Adrenal gland (tissue), 12 donors: ENCODE data around the gene ENPP3. TPM values are rescaled to one million over a fixed set of nuclear protein-coding genes. Genes with fewer than 3 reads are reported as not detected.

Source experiments
- DNase-seq, 7 donors: peaks; one replicate each; pipeline ENCODE4 v3.0.0-alpha.2; 2019 to 2020
- H3K27ac ChIP-seq, 5 donors: fragments of 200-600 bp; sonication (generic) in 4 of 5; 1 replicate in 3 of 5; 2 replicates in 2 of 5; pipeline versions ENCODE4 v1.5.1 to v1.8.0; 2016 to 2020; ENCODE audit warnings: mild to moderate bottlenecking in 1 of 5
- H3K27me3 ChIP-seq: fragments of 200-600 bp; 2 replicates; pipeline ENCODE4 v1.8.0; 2021
- H3K36me3 ChIP-seq, 2 donors: fragments of 200-600 bp; replicated peaks in 1 of 2; 1 replicate in 1 of 2; 2 replicates in 1 of 2; pipeline versions ENCODE4 v1.5.1 to v1.8.0; 2018 to 2022
- H3K4me1 ChIP-seq, 2 donors: fragments of 200-600 bp; replicated peaks in 1 of 2; 1 replicate in 1 of 2; 2 replicates in 1 of 2; pipeline versions ENCODE4 v1.5.1 to v1.8.0; 2018 to 2021
- H3K4me3 ChIP-seq, 4 donors: fragments of 200-600 bp; sonication (generic) in 3 of 4; one replicate each; pipeline ENCODE4 v1.5.1; 2016 to 2018
- H3K9me3 ChIP-seq, 3 donors: fragments of 200-600 bp; sonication (generic) in 1 of 3; replicated peaks in 1 of 3; 1 replicate in 2 of 3; 2 replicates in 1 of 3; pipeline versions ENCODE4 v1.5.1 to v1.8.0; 2016 to 2021
- CTCF ChIP-seq, 6 experiments: fragments of 450-650 bp in 4 of 6; fragments of 200-600 bp in 2 of 6; sonication (generic) in 1 of 6; IDR thresholded peaks; 1 replicate in 5 of 6; 2 replicates in 1 of 6; pipeline versions ENCODE4 v1.5.1 to v1.8.0; 2016 to 2021; ENCODE audit warnings: antibody characterized with exemption in 6 of 6, mild to moderate bottlenecking in 2 of 6, moderate library complexity in 1 of 6
- POLR2A ChIP-seq, 2 donors: fragments of 450-650 bp; IDR thresholded peaks; one replicate each; pipeline ENCODE4 v1.6.1; 2017; ENCODE audit warnings: antibody characterized with exemption in 2 of 2, mild to moderate bottlenecking in 2 of 2, moderate library complexity in 1 of 2
- WGBS, 4 donors: extraction: QIAGEN DNeasy Blood & Tissue Kit in 2 of 4; methylation state at CpG; one replicate each; pipeline versions ENCODE4 v1.1.5 to v1.1.7; 2013 to 2017; 5-methylcytosine and 5-hydroxymethylcytosine counted together
- intact Hi-C, 2 donors: fragments of 100-400 bp; cut with DNase I; formaldehyde crosslinking; loops; one replicate each; pipeline versions ENCODE4 v1.14.1 to v1.15.0; 2022 to 2023
- polyA plus RNA-seq, 3 donors: library from polyadenylated mRNA; stranded (reverse); fragments of 200-250 nt in 2 of 3; fragments of 350-450 nt in 1 of 3; fragmentation: Illumina TruSeq in 1 of 3; extraction: RNeasy Lipid Tissue Mini Kit (QIAGEN cat#74804) in 1 of 3; gene quantifications; one replicate each; pipeline ENCODE4 v1.2.3, GENCODE V29; 2013 to 2014
- total RNA-seq, 9 donors: library from RNA; depleted of rRNA in 4 of 9; stranded (reverse); fragments of >200 nt in 4 of 9; fragments of 120-200 nt in 1 of 9; fragmentation: NEBNext Ultra II Directional in 1 of 9; extraction: Animal tissue kit (Norgen Biotek cat#: 25700) in 1 of 9; gene quantifications; one replicate each; pipeline versions ENCODE4 v1.1.0 to v1.2.4, GENCODE V29; 2013 to 2023
- donor health status: healthy with polysubstance abuse.
- donor health status: Bipolar disorder and iron deficiency.
- donor health status: DM: yes; HTN: yes; CAD: no.
- donor health status: DM: no; HTN: no; CAD: no.
- donor health status: DM: no; HTN: no; CAD: no.
- donor health status: DM: yes; HTN: yes; CAD: no.

Gene ENPP3
- total and polyA plus RNA-seq, 12 donors = 4.9 to 69.7 (median 11.8) TPM

- WGBS, 4 donors = 86 to 89% (median 88%) methylated on average over 2 of the region's 2 CpGs
- H3K9me3 ChIP-seq = no peaks in the 10 kb centered on the region
Measured at GRCh38 chr6:131721161-131721560, 84.1 kb downstream of the ENPP3 start.

GRCh38 chr6:131724114-131724513 is 87.0 kb downstream of the ENPP3 start:
- Histone ChIP-seq H3K4me1 (no peaks in the 10 kb centered on the region), H3K27ac (no peak overlapping the region), H3K4me3 (no peak overlapping the region), H3K36me3 (no peaks in the 10 kb centered on the region), H3K9me3 (no peaks in the 10 kb centered on the region), H3K27me3 (no peaks in the 10 kb centered on the region)
- 68 to 89% (median 80%) methylated on average over 2 of the region's 2 CpGs for WGBS, 4 donors
- TF ChIP-seq POLR2A (IDR thresholded peaks at IDR 0.05) (no peak), CTCF (IDR thresholded peaks at IDR 0.05) (no peak)
- intact Hi-C loops = no loop called here
- DNase-seq = no peak

More at GRCh38 chr6:131721161-131721560, 84.1 kb downstream of the ENPP3 start:
- no peaks in the 10 kb centered on the region for H3K27me3 ChIP-seq
- TF ChIP-seq CTCF (IDR thresholded peaks at IDR 0.05) (no peak), POLR2A (IDR thresholded peaks at IDR 0.05) (no peak)
- no peaks in the 10 kb centered on the region for H3K4me1 ChIP-seq
- no peak for DNase-seq
- intact Hi-C loops = no loop called here
- no peak overlapping the region for H3K27ac ChIP-seq
- no peak overlapping the region for H3K4me3 ChIP-seq
- H3K36me3 ChIP-seq = no peaks in the 10 kb centered on the region

GRCh38 chr6:131727467-131727866 is 90.4 kb downstream of the ENPP3 start:
- TF ChIP-seq CTCF (IDR thresholded peaks at IDR 0.05) (no peak), POLR2A (IDR thresholded peaks at IDR 0.05) (no peak)
- Histone ChIP-seq H3K27me3 (no peaks in the 10 kb centered on the region), H3K9me3 (no peaks in the 10 kb centered on the region), H3K4me3 (no peak overlapping the region), H3K36me3 (no peaks in the 10 kb centered on the region), H3K4me1 (no peaks in the 10 kb centered on the region), H3K27ac (no peak overlapping the region)
- intact Hi-C loops = no loop called here
- WGBS, 4 donors = 93 to 98% (median 96%) methylated on average over 5 of the region's 5 CpGs
- no peak for DNase-seq

GRCh38 chr6:131727868-131728267 is 90.8 kb downstream of the ENPP3 start:
- Histone ChIP-seq H3K27me3 (no peaks in the 10 kb centered on the region), H3K9me3 (no peaks in the 10 kb centered on the region), H3K27ac (no peak overlapping the region), H3K4me1 (no peaks in the 10 kb centered on the region), H3K36me3 (no peaks in the 10 kb centered on the region), H3K4me3 (no peak overlapping the region)
- TF ChIP-seq POLR2A (IDR thresholded peaks at IDR 0.05) (no peak), CTCF (IDR thresholded peaks at IDR 0.05) (no peak)
- no peak for DNase-seq
- WGBS, 4 donors = 78 to 87% (median 81%) methylated on average over 4 of the region's 4 CpGs
- intact Hi-C loops = no loop called here
